HG03196 (cell line): ENCODE data around the gene C6orf89.
A peak's percentile ranks its signal among the peaks of the same experiment; 100 is the strongest.
"Not testable (repeated sequence)": the region's sequence is repeated elsewhere in the genome, so short reads cannot be mapped to it uniquely, and the experiment has no call there.

Source experiments
- ATAC-seq: cut with Tn5 transposase; IDR thresholded peaks from one replicate; pipeline ENCODE4 v1.9.1; 2021; ENCODE audit not compliant: unreplicated experiment

The C6orf89 gene

DNA sequence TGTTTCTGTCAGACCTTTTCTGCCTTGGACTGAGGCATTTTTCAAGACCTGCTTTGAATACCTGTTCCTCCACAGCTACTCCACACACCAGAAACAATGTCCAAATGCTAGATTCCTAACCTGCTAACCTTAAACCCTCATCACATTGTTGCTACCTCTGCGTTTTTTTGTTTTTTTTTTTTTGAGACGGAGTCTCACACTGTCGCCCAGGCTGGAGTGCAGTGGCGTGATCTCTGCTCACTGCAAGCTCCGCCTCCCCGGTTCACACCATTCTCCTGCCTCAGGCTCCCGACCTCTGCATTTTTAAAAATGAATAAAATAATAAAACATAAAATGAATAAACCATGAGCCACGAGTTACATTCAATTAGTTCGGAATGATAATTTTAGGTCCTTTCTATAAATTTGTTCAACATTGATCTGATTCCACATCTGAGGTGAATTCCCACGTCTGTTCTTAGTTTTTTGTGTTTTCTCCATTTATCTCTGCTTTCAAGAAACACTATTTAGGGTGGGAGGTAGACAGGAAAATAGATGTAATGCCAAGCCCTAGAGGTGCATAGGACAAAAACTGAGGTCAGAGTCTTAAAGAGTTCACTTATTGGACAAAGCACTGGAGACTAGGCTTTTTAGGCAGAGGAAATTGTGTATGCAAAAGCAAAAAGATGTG, 1.3 kb downstream of the C6orf89 start:
- ATAC-seq: no peak

DNA sequence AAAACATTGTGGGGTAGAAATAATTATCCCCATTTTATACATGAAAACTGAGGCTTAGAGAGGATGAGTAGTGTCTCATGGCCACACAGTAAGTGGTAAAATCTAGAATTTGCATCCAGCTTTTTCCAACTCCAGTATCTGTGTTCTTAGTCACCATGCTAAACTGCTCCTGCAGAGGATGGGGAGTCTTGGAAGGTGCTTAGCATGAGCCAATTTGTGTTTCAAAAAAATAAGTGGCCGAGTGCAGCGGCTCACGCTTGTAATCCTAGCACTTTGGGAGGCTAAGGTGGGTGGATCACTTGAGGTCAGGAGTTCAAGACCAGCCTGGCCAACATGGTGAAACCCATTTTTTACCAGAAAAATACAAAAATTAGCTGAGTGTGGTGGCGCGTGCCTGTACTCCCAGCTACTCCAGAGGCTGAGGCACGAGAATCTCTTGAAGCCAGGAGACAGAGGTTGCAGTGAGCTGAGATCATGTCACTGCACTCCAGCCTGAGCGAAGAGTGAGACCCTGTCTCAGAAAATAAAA, 2.4 kb downstream of the C6orf89 start:
- no peak for ATAC-seq

DNA sequence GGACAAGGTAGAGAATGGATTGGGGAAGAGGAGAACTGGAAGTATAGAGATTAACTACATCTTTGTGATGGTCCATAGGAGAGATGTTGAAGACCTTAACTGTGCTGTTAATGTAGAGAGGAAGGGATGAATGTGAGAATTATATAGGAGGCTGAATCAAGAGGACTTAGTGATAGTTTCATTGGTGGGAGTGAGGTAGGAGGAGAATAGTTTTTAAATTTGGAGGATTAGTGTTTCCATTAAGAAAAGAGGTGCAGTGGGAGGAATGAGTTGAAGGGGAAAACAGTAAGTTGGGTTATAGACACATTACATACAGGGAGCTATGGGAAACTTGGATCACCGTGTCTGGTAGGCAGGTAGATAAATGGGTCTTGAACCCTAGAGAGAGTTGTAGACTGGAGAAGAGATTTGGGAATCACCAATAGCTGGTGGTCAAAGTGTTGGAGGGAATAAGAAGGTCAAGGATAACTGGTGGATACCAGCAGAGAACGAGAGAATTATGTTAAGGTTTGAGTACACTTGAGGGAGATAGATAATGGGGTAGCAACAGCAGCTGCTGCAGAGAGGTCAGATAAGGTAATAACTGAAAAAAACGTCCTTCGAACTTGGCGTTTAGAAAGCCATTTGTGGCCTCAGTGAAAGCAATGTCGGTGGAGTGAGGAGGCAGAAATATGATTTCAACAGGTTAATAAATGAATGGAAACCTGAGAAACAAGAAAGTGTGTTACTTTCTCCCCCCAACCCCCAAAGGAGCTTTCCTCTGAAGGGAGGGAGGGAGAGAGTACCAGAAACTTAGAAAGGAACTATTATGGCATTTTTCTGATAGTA, 3.1 kb downstream of the C6orf89 start:
- no peak for ATAC-seq

DNA sequence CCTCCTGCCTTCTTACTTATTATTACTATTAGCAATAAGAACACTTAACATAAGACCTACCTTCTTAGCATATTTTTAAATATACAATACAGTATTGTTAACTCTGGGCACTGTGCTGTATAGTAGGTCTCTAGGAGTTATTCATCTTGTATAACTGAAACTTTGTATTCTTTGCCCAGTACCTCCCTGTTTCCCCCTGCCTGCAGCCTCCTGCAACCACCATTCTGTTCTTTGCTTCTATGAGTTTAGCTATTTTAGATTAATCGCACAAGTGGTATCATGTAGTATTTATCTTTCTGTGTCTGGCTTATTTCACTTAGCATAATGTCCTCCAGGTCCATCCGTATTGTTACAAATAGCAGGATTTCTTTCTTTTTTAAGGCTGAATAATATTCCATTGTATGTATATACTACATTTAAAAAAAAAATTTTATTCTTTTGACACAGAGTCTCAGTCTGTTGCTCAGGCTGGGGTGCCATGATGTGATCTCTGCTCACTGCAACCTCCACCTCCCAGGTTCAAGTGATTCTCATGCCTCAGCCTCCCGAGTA, 4.4 kb downstream of the C6orf89 start:
- ATAC-seq: no peak

DNA sequence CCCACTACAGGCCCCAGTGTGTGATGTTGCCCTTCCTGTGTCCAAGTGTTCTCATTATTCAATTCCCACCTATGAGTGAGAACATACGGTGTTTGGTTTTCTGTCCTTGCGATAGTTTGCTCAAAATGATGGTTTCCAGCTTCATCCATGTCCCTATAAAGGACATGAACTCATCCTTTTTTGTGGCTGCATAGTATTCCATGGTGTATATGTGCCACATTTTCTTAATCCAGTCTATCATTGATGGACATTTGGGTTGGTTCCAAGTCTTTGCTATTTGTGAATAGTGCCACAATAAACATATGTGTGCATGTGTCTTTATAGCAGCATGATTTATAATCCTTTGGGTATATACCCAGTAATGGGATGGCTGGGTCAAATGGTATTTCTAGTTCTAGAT, 5.4 kb downstream of the C6orf89 start:
- not testable (repeated sequence) for ATAC-seq

- no peak for ATAC-seq
Measured at GRCh38 chr6:36893976-36894932, 8.5 kb downstream of the C6orf89 start.

GRCh38 chr6:36897609-36898008, 11.9 kb downstream of the C6orf89 start:
- ATAC-seq: no peak

GRCh38 chr6:36904114-36904513, 18.4 kb downstream of the C6orf89 start:
- ATAC-seq: no peak

GRCh38 chr6:36904851-36905393, 19.2 kb downstream of the C6orf89 start:
- ATAC-seq: no peak

DNA sequence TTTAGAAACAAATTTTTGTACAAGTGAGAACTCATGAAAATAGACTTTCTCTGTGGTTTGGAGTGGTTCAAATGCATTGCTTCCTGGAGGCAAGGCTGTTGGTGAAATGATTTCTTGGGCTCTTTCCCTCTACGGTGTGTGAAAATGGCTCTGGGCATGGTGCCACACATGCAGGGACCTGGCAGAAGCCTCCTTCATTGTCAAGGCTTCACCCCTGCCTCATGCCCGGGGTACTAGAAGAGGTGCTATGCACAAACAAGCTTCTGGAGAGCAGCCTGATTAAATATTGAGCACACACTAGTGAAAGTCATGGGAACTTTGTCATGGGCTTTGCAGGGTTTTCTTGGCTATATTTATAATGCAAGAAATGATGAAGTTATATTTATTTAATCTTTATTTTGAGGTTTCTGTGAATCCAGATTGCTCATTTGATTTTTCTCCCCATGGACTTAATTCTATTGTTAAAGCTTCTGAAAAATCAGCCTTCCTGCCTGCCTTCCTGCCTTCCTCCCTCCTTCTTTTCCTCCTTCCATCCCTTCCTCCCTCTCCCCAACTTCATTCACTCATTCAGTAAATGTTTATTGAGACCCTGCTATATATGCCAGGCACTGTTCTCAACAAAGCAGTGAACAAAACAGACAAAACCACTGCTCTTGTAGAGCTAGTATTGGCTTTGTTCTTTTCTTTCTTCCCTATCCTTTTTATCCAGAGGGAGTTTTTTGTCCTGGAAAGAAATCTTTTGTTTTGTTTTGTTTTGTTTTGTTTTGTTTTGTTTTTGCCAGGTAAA, 21.0 kb downstream of the C6orf89 start:
- ATAC-seq: no peak

DNA sequence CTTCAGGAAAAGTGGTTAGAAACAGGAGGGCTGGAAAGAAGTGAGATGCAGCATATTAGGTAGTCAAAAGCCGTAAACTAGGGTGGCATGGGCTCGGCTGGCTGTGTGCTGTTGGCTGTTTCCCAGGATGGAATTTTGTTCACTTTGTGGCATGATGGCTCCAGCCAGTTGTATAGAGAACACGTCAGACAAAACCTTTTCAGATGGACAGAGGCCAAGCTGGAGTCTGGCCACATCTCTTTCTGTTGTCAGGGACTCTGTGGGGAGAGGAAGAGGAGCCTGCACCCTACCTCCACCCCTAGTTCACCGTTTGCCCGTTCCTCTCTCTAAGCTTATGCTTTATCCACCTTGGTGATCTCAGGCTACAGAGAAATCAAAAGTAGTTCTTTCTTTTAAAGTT, 22.0 kb downstream of the C6orf89 start:
- ATAC-seq: no peak

DNA sequence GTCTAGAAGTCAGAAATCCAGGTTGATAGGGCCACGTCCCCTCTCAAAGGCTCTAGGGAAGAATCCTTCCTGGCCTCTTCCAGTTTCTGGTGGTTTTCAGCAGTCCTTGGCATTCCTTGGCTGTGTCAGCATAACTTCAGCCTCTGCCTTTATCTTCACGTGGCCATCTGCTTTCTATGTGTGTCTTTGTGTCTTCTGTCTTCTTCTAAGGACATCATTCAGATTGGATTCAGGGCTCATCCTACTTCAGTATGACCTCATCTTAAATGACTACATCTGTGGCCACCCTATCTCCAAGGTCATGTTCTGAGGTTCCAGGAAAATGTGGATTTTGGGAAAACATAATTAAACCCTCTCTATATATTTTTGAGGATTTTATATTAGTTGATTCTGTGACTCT, 23.0 kb downstream of the C6orf89 start:
- ATAC-seq: no peak

DNA sequence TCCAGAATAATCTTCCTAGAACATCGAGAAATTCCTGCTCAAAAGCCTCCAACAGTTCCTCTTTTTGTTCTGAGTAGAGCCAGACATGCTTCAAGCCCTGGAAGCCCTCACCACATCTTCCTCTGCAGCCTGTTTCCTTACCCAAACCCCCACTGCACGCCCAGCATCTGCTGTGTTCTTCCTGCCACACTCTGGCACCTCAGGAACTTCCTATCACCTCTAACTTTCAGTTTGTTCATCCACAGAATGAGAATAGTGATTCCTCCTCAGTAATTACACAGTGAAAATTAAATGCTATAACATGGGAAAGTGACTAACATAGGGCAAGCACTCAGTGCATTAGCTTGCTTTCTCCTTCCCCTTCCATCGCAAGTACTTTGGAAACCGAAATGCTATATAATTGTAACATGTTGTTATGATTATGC, 26.3 kb downstream of the C6orf89 start:
- ATAC-seq: no peak

- ATAC-seq: peak; percentile 86
Measured at GRCh38 chr6:36912586-36912985, 26.8 kb downstream of the C6orf89 start.

- no peak for ATAC-seq
Measured at GRCh38 chr6:36913082-36913481, 27.3 kb downstream of the C6orf89 start.

DNA sequence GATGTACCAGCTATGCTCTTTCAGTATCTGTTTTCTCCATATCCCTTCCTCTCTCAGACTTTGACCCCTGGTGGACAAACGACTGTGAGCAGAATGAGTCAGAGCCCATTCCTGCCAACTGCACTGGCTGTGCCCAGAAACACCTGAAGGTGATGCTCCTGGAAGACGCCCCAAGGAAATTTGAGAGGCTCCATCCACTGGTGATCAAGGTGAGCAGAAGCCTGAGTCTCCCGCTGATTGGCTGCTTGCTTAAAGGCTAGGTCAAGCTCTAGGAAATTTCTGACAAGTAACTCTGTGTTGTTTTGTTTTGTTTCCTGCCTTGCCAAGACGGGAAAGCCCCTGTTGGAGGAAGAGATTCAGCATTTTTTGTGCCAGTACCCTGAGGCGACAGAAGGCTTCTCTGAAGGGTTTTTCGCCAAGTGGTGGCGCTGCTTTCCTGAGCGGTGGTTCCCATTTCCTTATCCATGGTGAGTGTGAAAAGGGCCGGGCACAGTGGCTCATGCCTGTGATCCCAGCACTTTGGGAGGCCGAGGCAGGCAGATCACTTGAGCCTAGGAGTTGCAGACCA, 28.6 kb downstream of the C6orf89 start:
- ATAC-seq: no peak

GRCh38 chr6:36915599-36915998, 29.8 kb downstream of the C6orf89 start:
- no peak for ATAC-seq

- ATAC-seq: no peak
Measured at GRCh38 chr6:36916126-36916525, 30.4 kb downstream of the C6orf89 start.

- ATAC-seq: no peak
Measured at GRCh38 chr6:36917541-36918193, 31.9 kb downstream of the C6orf89 start.
